ENCODE data around the gene ERCC2. TPM values are rescaled to one million over a fixed set of nuclear protein-coding genes. Genes with fewer than 3 reads are reported as not detected.
A peak's percentile ranks its signal among the peaks of the same experiment; 100 is the strongest.

Gene ERCC2
- total and polyA plus RNA-seq, 5 donors: 9.6 to 15.7 (median 11.5) TPM

DNA sequence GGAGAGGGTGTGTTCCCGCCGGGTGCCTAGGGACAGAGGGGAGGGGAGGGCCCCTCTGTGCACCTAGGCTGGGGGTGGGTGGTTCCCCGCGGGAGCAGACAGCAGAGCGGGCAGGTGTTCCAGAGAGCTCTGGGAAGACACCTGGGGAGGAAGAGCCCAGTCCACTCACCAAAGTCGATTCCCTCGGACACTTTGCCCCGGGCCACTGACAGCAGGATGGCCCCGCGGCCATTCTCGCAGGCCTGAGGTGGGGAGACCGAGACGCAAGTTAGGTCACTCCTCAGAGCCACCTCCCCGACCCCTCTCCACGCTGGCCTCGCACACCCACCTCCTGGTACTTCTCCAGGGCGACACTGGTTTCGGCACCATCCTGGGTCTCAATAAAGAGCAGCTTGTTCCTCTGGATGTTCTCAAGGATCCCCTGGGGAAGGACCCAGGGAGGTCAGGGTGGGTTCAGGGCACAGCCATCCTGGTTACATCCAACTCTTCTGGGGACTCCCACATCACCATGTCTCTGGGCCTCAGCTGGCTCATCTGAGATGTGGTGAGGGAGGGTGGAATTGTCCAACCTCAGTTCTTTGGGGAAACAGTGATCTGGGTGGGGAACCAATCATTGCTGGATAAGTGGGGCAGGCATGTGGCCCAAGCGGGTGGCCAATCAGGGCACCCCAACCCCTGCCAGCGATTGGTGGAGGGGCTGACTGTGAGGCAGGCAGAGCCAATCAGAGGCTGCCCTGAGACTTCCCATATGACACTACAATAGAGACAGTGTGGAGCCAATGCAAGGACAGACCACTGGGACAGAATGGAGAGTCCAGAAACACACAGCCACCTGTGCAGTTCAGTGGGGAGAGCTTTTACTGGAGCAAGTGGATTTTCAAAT, 17.2 kb downstream of the ERCC2 start:
- no peak for DNase-seq
- no peaks in the 10 kb centered on the region for H3K4me1 ChIP-seq (ENCODE audit: control insufficient read depth, insufficient read depth, low read length)
- H3K27ac ChIP-seq (ENCODE audit: low read length): no peak overlapping the region
- H3K4me3 ChIP-seq (ENCODE audit: low read length): no peak overlapping the region
- WGBS: 93% methylated on average over 20 of the region's 20 CpGs
- H3K9me3 ChIP-seq (ENCODE audit: control insufficient read depth, low read length): no peaks in the 10 kb centered on the region
- no peak for ATAC-seq
- H3K27me3 ChIP-seq (ENCODE audit: control insufficient read depth, insufficient read depth): no peaks in the 10 kb centered on the region
- intact Hi-C loops (cut with DNase I): no loop called here

DNA sequence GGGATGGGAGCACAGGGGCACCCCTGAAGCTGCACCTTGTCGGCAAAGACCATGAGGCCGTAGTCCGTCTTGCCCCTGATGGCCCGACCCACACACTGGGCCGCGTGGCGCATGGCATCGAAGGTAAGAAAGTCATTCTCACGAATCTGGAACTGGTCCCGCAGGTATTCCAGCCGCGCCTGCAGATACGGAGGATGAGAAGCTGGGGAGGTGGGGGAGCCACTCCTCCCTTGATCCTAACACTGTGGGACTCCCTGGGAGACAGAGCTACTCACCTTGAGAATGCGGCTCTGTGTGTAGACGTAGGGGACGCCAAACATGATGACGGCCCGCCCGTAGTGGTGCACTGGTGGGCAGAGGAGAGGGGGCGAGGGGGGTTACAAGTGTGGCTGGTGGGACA, 17.9 kb downstream of the ERCC2 start:
- intact Hi-C loops (cut with DNase I): no loop called here
- no peak for ATAC-seq
- Histone ChIP-seq H3K27ac (ENCODE audit: low read length) (no peak overlapping the region), H3K27me3 (ENCODE audit: control insufficient read depth, insufficient read depth) (no peaks in the 10 kb centered on the region), H3K9me3 (ENCODE audit: control insufficient read depth, low read length) (no peaks in the 10 kb centered on the region), H3K4me3 (ENCODE audit: low read length) (no peak overlapping the region), H3K4me1 (ENCODE audit: control insufficient read depth, insufficient read depth, low read length) (no peaks in the 10 kb centered on the region)
- no peak for DNase-seq
- 94% methylated on average over 20 of the region's 20 CpGs for WGBS

DNA sequence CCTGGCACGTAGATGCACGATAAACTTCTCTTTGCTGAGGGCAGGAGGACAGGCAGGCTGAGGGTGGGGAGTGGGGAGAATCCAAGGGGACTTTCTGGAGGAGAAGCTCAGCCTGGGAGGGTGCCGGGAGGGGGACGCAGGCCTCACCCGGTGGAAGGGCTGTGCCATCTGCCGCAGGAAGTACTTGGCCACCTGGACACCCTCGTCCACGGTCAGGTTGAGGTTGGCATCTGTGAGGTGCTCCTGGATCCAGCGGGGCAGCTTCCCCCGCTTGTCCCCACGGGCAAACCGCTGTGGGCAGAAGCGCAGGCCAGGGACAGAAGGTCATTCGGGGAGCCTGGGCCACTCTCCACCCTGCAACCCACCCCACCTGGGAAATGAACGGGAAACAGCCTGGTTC, 18.3 kb downstream of the ERCC2 start:
- intact Hi-C loops (cut with DNase I): no loop called here

DNA sequence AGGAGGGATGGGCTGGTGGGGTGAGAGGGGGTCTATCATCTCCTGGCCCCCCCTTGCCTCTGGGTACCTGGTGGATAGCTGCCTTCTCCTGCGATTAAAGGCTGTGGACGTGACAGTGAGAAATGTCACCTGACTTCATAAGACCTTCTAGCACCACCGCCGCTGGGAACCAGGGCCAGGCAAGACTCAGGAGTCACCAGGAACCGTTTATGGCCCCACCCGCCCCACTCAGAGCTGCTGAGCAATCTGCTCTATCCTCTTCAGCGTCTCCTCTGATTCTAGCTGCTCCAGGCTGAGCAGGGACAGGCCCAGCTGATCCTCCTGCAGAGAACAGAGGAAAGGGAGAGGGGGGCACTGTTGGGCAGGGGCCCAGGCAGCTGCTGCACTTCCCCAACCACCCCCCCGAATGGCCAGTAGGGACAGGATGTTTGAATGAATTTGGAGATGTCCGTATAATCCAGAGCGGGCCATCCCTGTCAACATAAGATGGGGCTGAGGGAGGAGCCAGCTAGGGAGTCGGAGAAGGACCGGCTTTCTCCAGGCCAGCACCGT, 18.9 kb downstream of the ERCC2 start:
- WGBS: 70% methylated on average over 13 of the region's 13 CpGs
- no peaks in the 10 kb centered on the region for H3K4me1 ChIP-seq (ENCODE audit: control insufficient read depth, insufficient read depth, low read length)
- intact Hi-C loops (cut with DNase I): no loop called here
- ATAC-seq (no peak), DNase-seq (no peak)
- H3K9me3 ChIP-seq (ENCODE audit: control insufficient read depth, low read length): no peaks in the 10 kb centered on the region
- H3K27ac ChIP-seq (ENCODE audit: low read length): no peak overlapping the region
- H3K27me3 ChIP-seq (ENCODE audit: control insufficient read depth, insufficient read depth): no peaks in the 10 kb centered on the region
- no peak overlapping the region for H3K4me3 ChIP-seq (ENCODE audit: low read length)

More for the DNA sequence above, 18.3 kb downstream of the ERCC2 start:
- DNase-seq (no peak), ATAC-seq (no peak)
- Histone ChIP-seq H3K9me3 (ENCODE audit: control insufficient read depth, low read length) (no peaks in the 10 kb centered on the region), H3K4me3 (ENCODE audit: low read length) (no peak overlapping the region), H3K4me1 (ENCODE audit: control insufficient read depth, insufficient read depth, low read length) (no peaks in the 10 kb centered on the region), H3K27me3 (ENCODE audit: control insufficient read depth, insufficient read depth) (no peaks in the 10 kb centered on the region), H3K27ac (ENCODE audit: low read length) (no peak overlapping the region)
- WGBS: 85% methylated on average over 15 of the region's 15 CpGs

DNA sequence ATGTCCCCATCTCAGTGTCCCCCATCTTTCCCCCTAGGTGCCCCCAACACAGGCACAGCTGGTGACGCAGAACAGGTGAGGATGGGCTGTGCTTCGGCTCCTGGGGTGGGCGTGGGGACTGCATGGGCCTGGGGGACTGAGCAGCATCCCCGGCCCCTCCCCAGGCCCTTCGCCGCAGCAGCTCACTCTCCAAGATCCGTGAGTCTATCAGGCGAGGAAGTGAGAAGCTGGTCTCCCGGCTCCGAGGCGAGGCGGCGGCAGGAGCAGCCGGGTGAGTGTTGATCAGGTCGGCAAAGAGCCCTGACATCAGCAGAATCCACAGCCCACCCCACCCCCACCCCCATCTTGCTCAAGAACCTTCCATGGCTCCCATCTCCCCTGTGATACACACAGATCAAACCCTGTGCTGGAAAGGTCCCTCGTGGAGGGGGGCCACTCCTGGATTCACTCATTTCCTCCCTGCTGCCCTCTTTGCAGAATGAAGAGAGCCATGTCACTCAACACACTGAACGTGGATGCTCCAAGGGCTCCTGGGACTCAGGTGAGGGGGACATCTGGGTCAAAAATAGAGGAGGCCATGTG, 19.8 kb downstream of the ERCC2 start:
- intact Hi-C loops (cut with DNase I): no loop called here
- H3K4me3 ChIP-seq (ENCODE audit: low read length): no peak overlapping the region
- no peak overlapping the region for H3K27ac ChIP-seq (ENCODE audit: low read length)
- DNase-seq: no peak
- H3K27me3 ChIP-seq (ENCODE audit: control insufficient read depth, insufficient read depth): no peaks in the 10 kb centered on the region
- no peak for ATAC-seq
- no peaks in the 10 kb centered on the region for H3K9me3 ChIP-seq (ENCODE audit: control insufficient read depth, low read length)
- H3K4me1 ChIP-seq (ENCODE audit: control insufficient read depth, insufficient read depth, low read length): no peaks in the 10 kb centered on the region
- 83% methylated on average over 17 of the region's 17 CpGs for WGBS

DNA sequence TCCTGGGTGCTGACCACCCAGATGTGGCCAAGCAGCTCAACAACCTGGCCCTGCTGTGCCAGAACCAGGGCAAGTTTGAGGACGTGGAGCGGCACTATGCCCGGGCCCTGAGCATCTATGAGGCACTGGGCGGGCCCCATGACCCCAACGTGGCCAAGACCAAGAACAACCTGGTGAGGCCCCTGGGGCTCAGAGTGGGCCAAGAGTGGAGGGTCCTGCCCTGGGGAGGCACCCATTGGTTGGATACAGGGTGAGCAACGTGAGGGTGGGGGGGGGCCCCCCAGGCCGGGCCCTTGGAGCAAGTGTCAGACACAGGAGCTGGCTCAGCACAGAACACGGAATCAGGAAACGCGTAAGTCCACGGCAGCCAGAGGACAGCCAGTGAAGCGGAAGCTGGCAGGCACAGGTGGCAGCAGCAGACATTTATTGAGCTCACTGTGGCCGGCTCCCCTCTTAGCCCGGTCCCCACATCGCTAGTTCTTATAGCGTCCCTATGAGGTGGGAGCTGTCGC, 20.9 kb downstream of the ERCC2 start:
- no peak overlapping the region for H3K27ac ChIP-seq (ENCODE audit: low read length)
- H3K27me3 ChIP-seq (ENCODE audit: control insufficient read depth, insufficient read depth): no peaks in the 10 kb centered on the region
- ATAC-seq: no peak
- no peaks in the 10 kb centered on the region for H3K9me3 ChIP-seq (ENCODE audit: control insufficient read depth, low read length)
- no peak overlapping the region for H3K4me3 ChIP-seq (ENCODE audit: low read length)
- intact Hi-C loops (cut with DNase I): no loop called here
- DNase-seq: no peak
- H3K4me1 ChIP-seq (ENCODE audit: control insufficient read depth, insufficient read depth, low read length): no peaks in the 10 kb centered on the region
- WGBS: 86% methylated on average over 17 of the region's 17 CpGs

DNA sequence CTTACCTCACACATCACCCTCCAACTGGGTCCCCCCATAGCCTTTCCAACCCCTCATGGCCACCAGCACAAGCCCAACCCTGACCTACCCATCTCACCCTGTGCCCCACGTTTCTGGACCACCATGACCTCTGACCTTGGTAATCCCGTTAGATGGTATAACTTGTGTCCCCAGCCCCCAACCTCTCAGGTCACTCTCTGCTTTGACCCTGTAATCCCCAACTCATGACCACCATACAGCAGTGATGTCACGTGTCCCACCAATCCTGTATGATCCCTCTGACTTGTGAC, 21.3 kb downstream of the ERCC2 start:
- no peaks in the 10 kb centered on the region for H3K9me3 ChIP-seq (ENCODE audit: control insufficient read depth, low read length)
- no peak overlapping the region for H3K4me3 ChIP-seq (ENCODE audit: low read length)
- ATAC-seq: no peak
- intact Hi-C loops (cut with DNase I): no loop called here
- 67% methylated on average over 3 of the region's 3 CpGs for WGBS
- no peaks in the 10 kb centered on the region for H3K27me3 ChIP-seq (ENCODE audit: control insufficient read depth, insufficient read depth)
- H3K27ac ChIP-seq (ENCODE audit: low read length): no peak overlapping the region
- no peak for DNase-seq
- no peaks in the 10 kb centered on the region for H3K4me1 ChIP-seq (ENCODE audit: control insufficient read depth, insufficient read depth, low read length)

DNA sequence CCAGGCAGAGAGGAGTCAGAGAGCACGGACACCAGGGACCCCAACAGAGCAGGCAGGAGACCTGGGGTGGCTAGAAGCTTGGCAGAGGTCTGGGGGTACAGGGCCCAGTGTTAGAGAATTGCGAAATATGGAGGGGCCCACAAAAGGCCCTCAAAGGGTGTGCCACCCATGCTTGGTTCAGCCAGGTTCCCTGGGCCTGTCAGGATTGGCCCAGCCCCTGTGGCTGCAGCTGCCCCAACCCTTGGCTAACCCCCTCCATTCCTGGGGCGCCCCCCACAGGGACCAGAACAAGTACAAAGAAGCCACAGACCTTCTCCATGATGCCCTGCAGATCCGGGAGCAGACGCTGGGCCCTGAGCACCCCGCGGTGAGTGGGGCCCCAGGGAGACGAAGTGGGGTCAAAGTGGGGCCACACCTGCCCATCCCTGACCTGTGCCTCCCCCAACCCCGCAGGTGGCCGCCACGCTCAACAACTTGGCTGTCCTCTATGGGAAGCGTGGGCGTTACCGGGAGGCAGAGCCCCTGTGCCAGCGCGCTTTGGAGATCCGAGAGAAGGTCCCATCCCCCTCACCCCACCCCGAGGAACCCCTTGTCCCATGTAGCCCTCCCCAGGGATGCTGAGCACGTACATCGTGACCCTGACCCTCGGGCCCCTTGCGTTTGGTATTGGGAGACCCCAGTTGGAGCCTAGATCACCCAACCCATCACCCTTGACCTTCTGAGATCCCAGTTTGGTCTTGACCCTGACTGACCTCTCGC, 21.8 kb downstream of the ERCC2 start:
- H3K27ac ChIP-seq (ENCODE audit: low read length): no peak overlapping the region
- no peaks in the 10 kb centered on the region for H3K27me3 ChIP-seq (ENCODE audit: control insufficient read depth, insufficient read depth)
- ATAC-seq: peak in 1 of 2 donors; percentile 17
- WGBS: 73% methylated on average over 23 of the region's 23 CpGs
- no peak overlapping the region for H3K4me3 ChIP-seq (ENCODE audit: low read length)
- no peaks in the 10 kb centered on the region for H3K9me3 ChIP-seq (ENCODE audit: control insufficient read depth, low read length)
- no peaks in the 10 kb centered on the region for H3K4me1 ChIP-seq (ENCODE audit: control insufficient read depth, insufficient read depth, low read length)
- intact Hi-C loops (cut with DNase I): no loop called here
- no peak for DNase-seq

DNA sequence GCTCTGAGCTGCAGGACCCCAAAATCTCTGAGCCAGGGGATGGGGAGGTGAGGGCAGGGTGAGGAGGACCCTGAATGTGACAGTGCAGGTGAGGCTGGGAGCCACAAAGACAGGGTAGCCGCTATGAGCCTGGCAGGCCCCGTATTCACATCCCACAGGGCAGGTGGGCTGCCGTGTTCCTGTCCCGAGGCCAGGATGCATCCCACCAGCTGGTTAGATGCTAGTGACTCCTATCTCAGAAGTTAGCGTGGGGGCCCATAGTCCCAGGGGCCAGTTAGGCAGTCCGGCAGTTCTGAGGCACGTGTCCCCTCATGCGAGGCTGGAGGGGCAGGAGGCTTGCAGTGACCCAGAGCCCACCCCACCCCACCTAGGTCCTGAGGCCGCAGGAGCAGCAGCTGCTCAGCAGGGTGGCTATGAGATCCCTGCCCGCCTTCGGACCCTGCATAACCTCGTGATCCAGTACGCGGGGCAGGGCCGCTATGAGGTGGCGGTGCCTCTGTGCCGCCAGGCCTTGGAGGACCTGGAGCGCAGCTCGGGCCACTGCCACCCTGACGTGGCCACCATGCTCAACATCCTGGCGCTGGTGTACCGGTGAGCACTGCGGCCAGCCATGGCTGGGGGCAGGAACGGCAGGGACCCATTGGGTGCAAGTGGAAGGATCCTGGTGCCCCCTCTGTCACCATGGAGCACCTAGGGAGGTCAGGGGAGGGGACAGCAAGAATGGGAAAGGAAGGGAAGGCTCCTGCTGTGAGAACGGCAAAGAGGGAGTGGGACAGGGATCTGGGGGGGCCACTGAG, 22.6 kb downstream of the ERCC2 start:
- no peaks in the 10 kb centered on the region for H3K4me1 ChIP-seq (ENCODE audit: control insufficient read depth, insufficient read depth, low read length)
- ATAC-seq: no peak
- no peak for DNase-seq
- no peak overlapping the region for H3K4me3 ChIP-seq (ENCODE audit: low read length)
- intact Hi-C loops (cut with DNase I): no loop called here
- no peaks in the 10 kb centered on the region for H3K9me3 ChIP-seq (ENCODE audit: control insufficient read depth, low read length)
- H3K27me3 ChIP-seq (ENCODE audit: control insufficient read depth, insufficient read depth): no peaks in the 10 kb centered on the region
- 71% methylated on average over 25 of the region's 25 CpGs for WGBS
- H3K27ac ChIP-seq (ENCODE audit: low read length): no peak overlapping the region

DNA sequence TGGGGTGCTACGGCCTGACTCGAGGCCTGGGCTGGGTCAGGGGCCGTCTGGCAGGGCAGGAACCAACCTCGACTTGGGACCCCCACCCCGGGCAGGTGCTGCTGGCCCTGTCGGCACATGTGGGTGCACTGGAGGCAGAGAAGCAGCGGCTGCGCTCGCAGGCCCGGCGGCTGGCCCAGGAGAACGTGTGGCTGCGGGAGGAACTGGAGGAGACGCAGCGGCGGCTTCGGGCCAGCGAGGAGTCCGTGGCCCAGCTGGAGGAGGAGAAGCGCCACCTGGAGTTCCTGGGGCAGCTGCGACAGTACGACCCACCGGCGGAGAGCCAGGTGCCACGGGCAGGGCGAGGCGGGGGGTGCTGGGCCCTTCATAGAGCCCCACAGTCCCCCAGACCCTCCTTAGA, 23.9 kb downstream of the ERCC2 start:
- WGBS: 30% methylated on average over 27 of the region's 27 CpGs

More for the DNA sequence above, 23.9 kb downstream of the ERCC2 start:
- Histone ChIP-seq H3K27me3 (ENCODE audit: control insufficient read depth, insufficient read depth) (no peaks in the 10 kb centered on the region), H3K9me3 (ENCODE audit: control insufficient read depth, low read length) (no peaks in the 10 kb centered on the region), H3K4me3 (ENCODE audit: low read length) (no peak overlapping the region), H3K27ac (ENCODE audit: low read length) (no peak overlapping the region), H3K4me1 (ENCODE audit: control insufficient read depth, insufficient read depth, low read length) (no peaks in the 10 kb centered on the region)
- DNase-seq: no peak
- intact Hi-C loops (cut with DNase I): no loop called here
- no peak for ATAC-seq
